LNCaP clone FGC (cell line): ENCODE data around the gene MAN2B1.

Experiments
- DNase-seq: peaks from one replicate; pipeline ENCODE4 v3.0.0-alpha.2; 2011; ENCODE audit warnings: low read depth
- H3K4me3 ChIP-seq: 2 replicates; pipeline ENCODE4 v1.5.1; 2011; ENCODE audit warnings: mild to moderate bottlenecking, low read depth, low read length, control low read depth
- TF ChIP-seq, protein P1 (sequence below): IDR thresholded peaks from 2 replicates; pipeline ENCODE4 v1.5.1; 2012; ENCODE audit warnings: mild to moderate bottlenecking; ENCODE audit not compliant: control insufficient read depth, insufficient read depth; ENCODE audit errors: extremely low read depth

The MAN2B1 gene

DNA sequence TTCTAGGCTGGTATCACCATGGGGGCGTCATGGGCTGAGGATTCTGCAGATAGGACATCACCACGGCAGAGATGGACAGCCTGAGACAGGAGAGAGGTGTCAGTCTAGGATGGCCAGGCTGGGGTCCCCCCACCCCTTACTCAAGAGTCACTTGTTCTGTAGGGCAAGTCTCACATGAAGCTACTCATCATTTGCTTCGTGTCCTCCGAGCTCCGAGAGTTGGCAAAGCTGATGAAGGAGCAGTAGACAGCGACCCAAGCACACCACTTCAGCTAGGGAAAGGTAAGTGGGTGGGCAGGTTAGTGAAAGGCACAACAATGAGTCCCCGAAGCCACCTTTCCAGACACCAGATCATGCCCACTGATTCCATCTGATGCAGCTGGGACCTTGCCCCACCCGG lies 1.8 kb upstream of the MAN2B1 start:
- TF ChIP-seq, protein P1, sequence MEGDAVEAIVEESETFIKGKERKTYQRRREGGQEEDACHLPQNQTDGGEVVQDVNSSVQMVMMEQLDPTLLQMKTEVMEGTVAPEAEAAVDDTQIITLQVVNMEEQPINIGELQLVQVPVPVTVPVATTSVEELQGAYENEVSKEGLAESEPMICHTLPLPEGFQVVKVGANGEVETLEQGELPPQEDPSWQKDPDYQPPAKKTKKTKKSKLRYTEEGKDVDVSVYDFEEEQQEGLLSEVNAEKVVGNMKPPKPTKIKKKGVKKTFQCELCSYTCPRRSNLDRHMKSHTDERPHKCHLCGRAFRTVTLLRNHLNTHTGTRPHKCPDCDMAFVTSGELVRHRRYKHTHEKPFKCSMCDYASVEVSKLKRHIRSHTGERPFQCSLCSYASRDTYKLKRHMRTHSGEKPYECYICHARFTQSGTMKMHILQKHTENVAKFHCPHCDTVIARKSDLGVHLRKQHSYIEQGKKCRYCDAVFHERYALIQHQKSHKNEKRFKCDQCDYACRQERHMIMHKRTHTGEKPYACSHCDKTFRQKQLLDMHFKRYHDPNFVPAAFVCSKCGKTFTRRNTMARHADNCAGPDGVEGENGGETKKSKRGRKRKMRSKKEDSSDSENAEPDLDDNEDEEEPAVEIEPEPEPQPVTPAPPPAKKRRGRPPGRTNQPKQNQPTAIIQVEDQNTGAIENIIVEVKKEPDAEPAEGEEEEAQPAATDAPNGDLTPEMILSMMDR = no peak
- H3K4me3 ChIP-seq = peak overlapping the region; percentile 89
- DNase-seq = no peak

DNA sequence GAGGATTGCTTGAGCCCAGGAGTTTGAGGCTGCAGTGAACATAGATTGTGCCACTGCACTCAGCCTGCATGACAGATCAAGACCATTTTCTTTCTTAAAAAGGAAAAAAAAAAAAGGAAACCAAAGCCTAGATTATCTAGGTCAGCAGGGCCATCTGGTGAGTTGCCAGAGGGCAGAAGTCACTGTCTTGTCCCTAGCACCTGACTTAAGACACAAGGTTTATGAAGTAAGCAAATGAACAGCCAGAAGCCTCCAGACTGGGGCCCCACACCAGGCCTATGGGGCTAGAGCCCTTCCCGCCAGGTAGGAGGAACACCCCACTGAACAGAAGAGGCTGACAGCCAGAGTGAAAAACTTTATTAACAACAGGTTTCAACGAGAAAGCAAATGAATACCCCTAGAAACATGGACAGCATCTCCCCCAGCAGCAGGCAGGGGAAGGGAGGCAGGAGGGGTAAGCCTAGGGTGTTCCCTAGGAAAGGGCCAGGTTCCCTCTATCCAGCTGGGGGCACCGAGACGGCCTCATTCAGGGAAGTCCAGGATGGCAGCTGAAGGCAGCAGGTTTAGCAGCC lies 1.3 kb upstream of the MAN2B1 start:
- DNase-seq = no peak
- TF ChIP-seq, protein P1 = no peak
- peak overlapping the region; percentile 89 for H3K4me3 ChIP-seq

DNA sequence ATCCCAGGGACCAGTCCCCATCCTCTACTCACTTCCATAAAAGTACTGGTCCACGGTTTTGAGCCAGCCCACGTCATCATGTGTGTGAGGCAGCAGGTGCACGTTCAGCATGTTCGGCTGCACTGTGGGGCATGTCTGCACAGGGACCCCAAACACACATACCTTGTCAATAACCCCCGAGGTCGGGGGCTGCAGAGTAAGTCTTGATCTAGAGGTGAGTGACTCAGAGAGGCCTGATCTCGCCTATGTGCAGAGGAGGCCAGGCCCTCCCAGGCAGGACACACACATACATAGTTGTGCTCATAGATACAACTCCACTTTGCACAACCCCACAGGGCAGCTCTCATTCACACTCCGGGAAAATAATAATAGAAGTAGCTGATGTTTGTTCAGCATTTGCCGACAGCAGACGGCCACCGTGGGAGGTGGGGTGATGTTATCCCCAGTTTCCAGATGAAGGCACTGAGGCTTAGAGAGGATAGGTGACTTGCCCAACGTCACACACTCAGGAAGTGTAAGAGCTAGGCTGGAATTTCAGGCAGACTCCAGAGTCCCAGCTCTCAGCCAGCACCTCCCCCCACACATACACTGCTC lies 774 bp downstream of the MAN2B1 start:
- no peak for DNase-seq
- TF ChIP-seq, protein P1 = no peak
- H3K4me3 ChIP-seq = peak overlapping the region; percentile 98

DNA sequence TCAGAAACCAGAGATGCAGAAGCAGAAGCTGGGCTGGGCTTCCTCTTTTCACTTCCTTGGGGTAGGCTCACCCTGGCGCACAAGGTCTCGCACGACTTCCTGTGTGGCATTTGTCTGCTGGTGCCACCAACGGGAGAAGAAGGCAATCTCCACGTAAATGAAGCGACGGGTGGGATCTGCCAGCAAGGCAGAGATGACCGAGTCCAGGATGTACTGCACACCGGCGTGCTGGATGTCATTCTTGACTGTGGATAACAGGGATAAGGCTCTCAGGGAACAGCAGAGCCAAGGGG lies 1.3 kb downstream of the MAN2B1 start:
- DNase-seq = no peak

DNA sequence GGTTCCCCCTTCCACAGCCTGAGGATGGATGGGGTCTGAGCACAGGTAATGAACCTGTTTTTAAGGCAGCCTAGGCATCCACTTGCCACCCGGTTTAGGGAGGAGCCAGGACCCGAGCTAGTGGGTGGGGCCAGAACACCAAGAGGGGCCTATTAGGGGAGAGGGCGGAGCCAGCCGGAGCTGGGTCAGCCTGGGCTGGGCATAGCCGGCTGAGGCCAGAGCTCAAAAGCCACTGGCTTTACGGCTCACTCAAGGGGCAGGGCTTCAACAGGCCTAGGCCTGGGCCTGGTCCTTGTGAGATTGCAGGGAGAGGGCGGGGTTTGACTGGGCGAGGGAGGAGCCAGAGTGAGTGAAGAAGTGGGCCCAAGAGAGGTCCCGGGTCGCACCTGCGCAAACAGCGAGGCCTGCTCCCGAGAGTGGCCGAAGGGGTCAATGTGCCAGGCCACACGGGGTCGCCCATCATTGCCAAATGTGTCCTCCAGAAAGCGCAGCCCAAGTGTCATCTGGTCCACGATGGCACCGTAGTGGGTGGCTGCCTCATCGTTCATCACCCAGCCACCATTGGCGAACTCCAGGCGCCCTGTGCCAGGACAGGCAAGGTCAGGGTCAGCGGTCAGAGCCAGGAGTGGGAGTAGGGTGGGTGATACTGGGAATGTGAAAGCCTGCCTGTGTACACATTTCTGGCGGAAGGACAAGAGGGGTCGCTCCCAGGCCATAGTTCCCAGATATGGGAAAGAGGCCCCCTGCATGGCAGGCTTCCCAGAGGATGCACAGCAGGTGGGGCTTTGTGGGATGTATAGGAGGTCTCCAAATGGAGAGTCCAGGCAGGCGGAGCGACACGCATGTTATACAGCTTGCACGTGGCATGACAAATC lies 1.9 kb downstream of the MAN2B1 start:
- DNase-seq = no peak
- no peak overlapping the region for H3K4me3 ChIP-seq
- TF ChIP-seq, protein P1 = no peak

More for the DNA sequence above, 1.3 kb downstream of the MAN2B1 start:
- TF ChIP-seq, protein P1 = no peak
- no peak overlapping the region for H3K4me3 ChIP-seq

DNA sequence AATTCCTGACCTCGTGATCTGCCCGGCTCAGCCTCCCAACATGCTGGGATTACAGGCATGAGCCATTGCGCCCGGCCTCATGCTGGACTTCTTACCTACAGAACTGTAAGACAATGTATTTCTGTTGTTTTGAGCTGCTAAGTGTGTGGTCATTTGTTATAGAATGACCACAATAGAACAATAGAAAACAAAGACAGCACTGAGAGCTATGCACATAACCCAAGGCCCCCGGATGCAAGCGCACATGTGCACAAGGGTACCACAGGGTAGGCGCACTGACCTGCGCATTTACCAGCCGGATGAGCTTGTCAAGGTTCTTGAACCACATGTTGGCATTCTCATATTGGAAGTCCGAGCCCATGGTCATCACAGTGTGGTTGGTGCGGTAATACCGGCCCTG lies 5.6 kb downstream of the MAN2B1 start:
- DNase-seq = no peak
- no peak overlapping the region for H3K4me3 ChIP-seq
- TF ChIP-seq, protein P1 = no peak

DNA sequence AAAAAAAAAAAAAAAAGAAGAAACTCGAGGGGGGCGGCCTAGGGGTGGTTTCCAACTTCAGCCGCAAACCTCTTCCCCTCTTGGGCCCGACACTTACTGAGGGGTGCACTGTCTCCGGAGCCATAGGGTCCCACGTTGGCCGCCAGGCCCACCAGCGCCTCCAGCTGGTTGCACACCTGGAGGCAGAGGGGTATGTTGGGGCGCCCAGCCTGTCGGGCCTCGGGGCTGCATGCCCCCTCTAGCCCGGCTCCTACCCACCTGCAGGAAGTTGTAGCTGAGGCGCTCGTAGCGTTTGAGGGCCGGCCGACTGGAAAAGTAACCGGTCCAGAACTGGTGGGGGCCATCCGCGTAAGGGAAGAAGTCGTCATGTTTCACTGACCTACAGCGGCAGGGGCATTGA lies 8.6 kb downstream of the MAN2B1 start:
- no peak for DNase-seq
- H3K4me3 ChIP-seq = no peak overlapping the region
- TF ChIP-seq, protein P1 = no peak
